HG02938 (cell line): ENCODE results near the gene CCR7.
"Not testable (repeated sequence)": the region's sequence is repeated elsewhere in the genome, so short reads cannot be mapped to it uniquely, and the experiment has no call there.

Experiments used
- ATAC-seq: cut with Tn5 transposase; IDR thresholded peaks from one replicate; pipeline ENCODE4 v1.9.1; 2021; ENCODE audit warnings: mild to moderate bottlenecking, moderate library complexity; ENCODE audit not compliant: unreplicated experiment

CCR7 gene

DNA sequence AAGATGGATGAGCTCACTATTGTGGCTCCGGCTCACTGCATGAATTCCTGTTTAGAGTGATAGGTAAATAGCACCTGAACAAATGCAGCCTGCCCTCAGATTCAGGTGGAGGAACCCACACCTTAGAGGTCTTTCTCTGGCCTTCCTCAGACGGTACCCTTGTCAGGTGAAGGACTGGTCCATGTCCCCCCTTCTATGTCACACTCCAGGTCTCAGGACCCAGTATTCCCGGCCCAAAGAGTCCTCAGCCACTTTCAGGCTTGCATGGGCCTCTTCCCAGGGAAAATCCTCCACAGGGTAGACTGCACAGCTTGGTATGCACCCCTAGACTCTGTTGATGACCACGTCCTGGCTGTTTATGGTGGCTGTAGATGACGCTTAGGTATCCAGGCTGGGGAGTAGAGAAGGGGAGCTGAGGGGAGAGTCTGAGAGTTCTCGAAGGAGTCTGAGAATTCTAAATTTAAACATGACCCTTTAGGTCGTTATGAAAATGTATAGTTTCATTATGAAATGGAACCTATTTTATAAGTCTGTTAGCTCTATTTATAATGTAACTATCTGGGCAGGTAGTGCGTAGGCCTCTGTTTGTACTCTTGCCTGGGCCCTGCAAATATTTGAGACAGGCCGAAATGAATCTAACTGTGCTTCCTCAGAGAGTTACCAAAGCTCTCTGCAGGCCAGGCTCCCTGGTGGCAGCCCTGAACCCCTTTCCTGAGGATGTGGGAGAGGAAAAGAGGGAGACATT lies 32.5 kb upstream of the CCR7 start:
- no peak for ATAC-seq

DNA sequence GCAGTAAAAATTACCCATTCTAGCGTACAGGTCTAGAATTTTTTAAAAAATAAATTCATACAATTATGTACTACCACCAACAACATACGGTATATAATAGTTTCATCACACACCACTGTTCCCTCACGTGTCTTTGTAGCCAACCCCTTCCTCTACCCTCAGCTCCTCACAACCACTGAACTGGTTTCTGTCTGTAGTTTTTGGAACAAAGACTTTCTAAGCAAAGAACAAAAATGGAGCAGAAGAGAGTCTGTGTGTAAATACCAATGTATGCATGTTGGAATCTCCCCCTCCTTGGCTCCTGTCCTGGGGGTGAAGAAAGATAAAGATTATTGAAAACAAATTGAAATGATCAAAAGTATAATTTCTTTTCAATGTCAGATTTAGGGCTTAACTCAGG lies 31.9 kb upstream of the CCR7 start:
- ATAC-seq: no peak

DNA sequence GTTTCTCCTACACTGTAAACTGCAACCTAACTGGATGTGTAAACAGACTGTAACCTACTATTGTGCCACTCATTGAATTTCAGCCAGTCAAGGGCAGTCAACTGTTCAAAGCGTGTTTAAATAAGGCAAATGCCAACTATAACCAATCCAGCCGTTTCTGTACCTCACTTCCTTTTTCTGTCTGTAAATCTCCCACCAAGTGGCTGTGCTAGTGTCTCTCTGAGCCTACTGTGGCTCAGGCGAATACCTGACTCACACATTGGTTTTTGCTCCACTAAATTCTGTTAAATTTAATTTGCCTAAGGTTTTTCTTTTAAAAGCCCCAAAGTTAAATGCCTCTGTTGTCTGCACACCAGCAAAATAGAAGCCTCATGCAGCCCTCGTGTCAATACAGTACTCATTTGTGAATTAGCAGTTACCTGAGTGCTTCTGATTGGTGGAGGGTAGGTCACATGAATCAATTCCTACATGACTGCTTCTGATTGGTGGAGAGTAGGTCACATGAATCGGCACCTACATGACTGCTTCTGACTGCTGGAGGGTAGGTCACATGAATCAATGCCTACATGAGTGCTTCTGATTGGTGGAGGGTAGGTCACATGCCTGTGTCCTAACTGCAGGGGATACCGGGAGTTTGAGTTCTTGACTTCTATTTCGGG lies 31.1 kb upstream of the CCR7 start:
- ATAC-seq: no peak

DNA sequence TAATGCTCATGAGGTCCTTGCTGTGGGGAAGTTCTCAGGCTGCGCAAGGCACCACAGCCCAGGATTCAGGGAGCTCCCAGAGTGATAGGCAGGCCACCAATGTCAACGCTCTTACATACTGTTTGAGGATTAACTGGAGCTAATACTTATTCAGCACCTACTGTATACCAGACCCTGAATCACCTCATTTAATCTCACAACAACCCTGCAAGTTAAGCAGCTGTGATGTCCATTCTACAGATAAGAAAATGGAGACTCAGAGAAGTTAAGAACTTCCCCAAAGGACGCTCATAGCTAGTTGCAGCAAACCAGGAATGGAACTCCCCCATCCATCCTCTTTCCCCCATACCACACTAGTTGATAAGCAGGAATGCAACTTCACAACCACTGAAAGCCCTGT lies 25.5 kb upstream of the CCR7 start:
- ATAC-seq: no peak

DNA sequence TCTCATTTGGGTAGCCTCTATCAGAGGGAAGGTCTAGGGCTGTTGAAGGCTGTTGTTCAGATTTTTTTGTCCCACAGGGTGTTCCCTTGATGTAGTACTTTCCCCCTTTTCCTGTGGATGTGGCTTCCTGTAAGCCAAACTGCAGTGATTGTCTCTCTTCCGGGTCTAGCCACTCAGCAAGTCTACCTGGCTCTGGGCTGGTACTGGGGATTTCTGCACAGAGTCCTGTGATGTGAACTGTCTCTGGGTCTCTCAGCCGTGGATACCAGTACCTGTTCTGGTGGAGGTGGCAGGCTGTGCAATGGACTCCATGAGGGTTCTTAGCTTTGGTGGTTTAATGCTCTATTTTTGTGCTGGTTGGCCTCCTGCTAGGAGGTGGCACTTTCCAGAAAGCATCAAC lies 23.3 kb upstream of the CCR7 start:
- no peak for ATAC-seq

DNA sequence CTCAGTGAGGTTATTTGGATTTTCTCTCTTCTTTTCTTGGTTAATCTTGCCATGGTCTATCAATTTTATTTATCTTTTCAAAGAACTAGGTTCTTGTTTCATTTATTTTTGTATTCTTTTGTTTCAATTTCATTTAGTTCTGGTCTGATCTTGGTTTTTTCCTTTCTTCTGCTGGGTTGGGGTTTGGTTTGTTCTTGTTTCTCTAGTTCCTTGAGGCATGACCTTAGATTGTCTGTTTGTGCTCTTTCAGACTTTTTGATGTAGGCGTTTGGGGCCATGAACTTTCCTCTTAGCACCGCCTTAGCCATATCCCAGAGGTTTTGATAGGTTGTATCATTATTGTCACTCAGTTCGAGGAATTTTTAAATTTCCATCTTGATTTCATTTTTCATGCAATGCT lies 21.0 kb upstream of the CCR7 start:
- not testable (repeated sequence) for ATAC-seq

DNA sequence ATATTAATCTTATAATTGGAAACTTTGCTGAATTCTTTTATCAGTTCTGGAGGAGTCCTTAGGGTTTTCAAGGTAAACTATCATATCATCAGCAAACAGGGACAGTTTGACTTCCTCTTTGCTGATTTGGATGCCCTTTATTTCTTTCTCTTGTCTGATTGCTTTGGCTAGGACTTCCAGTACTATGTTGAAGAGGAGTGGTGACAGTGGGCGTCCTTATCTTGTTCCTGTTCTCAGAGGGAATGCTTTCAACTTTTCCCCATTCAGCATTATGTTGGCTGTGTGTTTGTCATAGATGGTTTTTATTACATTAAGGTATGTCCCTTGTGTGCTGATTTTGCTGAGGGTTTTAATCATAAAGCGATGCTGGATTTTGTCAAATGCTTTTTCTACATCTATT lies 19.7 kb upstream of the CCR7 start:
- not testable (repeated sequence) for ATAC-seq

DNA sequence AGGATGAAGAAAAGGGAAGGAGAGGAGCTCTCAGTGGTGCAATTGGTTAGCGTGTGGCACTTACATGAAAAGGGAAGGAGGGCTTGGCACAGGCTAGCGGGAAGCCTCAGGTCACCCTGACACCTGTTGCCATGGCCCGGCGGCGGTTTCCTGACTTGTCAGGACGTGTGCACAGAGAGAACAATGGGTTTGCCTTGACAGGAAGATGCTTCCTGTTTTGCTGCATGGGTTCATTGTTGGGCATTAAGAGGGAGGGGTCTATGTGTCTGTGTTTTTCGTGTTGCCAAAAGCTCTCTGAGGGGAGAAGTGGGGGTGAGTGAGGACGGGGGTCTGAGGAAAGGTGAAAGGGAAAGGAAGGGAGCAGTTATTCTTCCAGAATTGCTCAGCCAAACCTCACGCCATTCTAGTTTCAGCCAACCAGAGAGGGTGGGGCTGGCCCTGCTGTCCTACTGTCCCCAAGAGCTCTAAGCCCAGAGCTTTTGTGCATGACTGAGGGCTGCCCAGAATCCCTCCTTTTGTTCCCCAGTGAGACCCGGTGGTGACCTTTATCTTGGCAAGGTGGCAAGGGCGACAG lies 17.1 kb upstream of the CCR7 start:
- peak; percentile 75 for ATAC-seq

DNA sequence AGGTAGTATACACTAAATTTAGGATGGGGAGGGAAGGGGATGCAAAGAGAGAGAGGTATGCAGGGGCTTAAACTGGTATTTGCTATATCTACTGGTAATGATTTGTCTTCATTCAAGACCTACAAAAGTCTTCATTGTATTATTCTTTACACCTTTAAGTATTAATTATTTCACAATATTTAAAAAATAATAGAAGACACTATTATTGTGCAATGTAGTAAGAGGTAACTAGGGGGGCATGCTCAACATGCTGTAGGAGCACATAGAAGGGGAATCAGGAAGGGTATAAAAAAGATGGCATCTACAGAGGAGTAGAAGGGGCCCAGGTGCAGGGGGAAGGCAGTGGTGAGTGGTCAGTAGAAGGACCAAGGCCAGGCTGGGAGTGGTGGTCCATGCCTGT lies 14.9 kb upstream of the CCR7 start:
- no peak for ATAC-seq

DNA sequence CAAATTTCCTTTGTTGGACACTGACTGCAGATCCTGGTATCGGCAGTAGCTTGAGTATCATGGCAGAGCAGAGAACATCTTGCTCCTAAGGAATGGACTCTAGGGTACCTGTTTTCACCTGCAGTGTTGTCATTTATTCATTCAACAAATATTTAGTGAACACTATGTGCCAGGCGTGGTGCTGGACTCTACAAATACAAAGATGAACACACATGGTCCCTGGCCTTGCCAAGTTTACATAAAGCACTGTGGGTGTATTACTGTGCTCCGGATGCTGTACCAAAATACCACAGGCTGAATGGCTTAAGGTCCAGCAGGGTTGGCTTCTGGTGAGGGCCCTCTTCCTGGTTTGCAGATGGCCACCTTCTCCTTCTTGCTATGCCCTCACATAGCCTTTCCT lies 14.2 kb upstream of the CCR7 start:
- ATAC-seq: no peak

DNA sequence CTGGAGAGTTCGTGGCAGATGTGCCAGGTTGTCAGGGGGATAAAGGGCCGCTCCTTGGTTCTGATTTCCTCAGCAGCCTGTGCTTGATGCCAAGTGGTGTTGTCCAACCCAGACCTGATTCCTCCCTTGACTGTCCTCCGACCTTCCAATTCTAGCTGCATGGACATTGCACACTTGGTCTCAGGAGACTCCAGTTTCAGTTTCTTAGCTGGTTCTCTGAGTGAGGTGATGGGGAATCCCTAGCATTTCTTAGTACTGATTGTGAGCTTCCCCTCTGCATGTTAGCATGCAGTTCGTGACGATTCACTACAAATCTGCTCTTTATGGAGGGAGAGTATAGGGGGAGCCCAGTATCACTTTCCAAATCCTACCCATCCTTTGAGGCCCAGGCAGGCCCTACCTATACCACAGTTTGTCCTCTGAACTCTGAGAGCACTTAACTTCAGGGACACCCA lies 12.4 kb upstream of the CCR7 start:
- peak; percentile 81 for ATAC-seq

DNA sequence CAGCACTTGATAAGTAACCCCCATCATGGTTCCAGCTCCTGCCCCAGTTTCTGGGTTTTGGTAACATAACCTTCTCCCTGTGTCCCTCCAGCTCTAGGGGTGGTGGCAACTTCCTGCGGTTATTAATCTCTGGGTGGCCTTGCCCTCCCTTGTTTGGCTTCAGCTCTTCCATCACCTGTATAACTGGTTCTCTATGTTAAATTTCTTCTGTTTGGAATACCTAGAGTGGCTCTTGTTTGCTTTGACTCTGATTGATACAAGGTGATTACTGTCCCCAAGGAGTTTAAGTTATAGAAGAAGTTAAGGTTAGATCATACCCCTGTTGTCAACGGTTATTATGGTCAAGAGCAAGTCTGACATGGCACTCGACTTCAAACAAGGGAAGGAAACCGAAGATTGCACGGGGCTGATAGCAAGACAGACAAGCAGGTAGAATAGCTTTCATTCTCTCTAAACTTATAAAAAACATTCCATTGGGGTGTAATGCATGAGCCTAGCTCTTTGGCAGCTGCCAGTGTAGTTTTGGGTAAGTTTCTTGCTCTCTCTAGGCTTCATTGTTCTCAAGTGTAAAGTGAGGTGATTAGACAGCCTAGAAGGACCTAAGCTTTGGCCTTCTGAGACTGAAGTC lies 11.0 kb upstream of the CCR7 start:
- ATAC-seq: no peak

DNA sequence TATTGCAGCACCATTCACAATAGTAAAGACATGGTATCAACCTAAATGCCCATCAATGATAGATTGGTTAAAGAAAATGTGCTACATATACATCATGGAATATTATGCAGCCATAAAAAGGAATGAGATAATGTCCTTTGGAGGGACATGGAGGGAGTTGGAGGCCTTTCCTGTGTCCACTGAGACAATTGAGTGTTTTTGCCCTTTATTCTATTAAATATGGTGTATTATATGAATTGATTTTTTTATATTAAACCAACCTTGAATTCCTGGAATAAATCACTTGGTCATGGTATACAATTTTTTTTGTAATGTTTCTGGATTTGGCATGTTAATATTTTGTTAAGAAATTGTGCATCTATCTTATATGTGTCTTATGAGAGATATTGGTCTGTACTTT lies 9.0 kb upstream of the CCR7 start:
- ATAC-seq: no peak

DNA sequence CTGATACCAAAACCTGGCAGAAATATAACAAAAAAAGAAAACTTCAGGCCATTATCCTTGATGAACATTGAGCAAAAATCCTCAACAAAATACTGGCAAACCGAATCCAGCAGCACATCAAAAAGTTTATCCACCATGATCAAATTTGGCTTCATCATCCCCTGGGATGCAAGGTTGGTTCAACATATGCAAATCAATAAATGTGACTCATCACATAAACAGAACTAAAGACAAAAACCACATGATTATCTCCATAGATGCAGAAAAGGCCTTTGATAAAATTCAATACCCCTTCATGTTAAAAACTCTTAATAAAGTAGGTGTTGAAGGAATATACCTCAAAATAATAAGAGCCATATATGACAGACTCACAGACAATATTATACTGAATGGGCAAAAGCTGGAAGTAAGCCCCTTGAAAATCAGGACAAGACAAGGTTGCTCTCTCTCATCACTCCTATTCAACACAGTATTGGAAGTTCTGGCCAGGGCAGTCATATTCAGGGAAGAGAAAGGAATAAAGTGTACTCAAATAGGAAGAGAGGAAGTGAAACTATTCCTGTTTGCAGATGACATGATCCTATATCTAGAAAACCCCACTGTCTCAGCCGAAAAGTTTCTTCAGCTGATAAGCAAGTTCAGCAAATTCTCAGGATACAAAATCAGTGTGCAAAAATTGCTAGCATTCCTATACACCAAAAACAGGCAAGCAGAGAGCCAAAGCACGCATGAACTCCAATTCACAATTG lies 7.1 kb upstream of the CCR7 start:
- not testable (repeated sequence) for ATAC-seq

DNA sequence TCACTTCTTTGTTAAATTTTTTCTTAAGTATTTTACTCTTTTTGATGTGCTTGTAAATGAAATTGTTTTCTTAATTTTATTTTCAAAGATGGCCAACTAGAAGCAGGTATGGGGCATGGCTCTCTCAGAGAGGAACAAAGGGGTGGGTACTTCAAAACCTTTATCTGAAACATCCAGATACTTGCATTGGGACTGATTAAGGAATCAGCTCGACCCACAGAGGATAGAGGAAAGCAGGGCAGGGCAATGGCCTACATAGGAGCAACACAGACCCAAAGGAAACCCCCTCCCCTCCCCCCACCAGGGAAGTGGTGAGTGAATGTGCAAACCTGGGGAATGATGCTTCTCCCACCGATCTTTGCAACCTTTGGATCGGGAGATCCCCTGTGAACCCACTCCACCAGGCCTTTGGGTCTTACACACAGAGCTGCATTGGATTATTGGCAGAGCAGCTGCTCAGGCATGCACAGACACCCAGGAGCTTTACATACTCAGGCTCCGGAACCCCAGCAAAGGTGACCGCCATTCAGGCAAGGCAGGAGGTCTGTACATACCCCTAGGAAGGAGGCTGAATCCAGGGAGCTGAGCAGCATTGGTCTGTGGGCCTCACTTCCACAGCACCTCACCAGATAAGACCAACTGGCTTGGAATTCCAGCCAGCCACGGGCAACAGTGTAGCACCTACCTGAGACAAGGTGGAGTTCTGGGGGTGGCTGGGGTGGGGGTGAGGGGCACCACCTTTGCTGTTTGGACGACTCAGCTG lies 3.0 kb upstream of the CCR7 start:
- ATAC-seq: no peak

DNA sequence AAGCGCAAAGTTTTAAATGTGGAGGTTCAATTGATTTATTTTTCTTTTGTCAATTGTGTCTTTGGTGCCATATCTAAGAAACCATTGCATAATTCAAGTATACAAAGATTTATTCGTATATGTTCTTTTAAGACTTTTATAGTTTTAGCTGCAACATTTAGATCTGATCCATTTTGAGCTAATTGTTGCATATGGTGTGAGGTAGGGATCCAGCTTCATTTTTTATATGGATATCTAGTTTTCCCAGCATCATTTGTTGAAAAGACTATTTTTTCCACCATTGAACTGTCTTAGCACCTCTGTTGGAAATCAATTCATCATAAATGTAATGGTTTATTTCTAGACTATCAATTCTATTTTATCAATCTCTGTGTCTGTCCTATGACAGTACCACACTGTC lies 2.1 kb upstream of the CCR7 start:
- ATAC-seq: no peak

DNA sequence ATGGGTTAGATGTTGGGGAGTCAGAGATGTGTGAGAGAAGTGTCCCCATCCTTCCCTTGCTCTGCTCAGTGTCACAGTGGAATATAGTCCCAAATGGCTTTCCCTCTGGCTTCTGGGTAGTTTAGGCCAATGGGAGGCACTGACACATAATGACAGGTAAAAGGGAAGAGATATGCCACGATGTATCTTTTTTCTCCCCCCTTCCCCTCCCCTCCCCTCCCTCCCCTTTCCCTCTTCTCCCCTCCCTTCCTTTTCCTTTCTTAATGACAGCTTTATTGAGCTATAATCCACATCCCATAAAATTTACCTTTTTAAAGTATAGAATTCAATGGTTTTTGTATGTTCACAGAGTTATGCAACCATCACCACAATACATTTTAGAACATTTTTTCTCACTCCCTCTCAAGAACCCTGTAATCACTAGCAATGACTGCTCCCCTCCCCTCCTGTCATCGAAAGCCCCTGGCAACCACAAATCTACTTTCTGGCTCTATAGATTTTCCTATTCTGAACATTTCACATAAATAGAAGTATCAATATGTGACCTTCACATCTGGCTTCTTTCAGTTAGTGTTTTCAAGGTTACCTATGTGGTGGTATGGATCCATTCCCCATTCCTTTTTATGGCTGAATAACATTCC lies 617 bp upstream of the CCR7 start:
- no peak for ATAC-seq

DNA sequence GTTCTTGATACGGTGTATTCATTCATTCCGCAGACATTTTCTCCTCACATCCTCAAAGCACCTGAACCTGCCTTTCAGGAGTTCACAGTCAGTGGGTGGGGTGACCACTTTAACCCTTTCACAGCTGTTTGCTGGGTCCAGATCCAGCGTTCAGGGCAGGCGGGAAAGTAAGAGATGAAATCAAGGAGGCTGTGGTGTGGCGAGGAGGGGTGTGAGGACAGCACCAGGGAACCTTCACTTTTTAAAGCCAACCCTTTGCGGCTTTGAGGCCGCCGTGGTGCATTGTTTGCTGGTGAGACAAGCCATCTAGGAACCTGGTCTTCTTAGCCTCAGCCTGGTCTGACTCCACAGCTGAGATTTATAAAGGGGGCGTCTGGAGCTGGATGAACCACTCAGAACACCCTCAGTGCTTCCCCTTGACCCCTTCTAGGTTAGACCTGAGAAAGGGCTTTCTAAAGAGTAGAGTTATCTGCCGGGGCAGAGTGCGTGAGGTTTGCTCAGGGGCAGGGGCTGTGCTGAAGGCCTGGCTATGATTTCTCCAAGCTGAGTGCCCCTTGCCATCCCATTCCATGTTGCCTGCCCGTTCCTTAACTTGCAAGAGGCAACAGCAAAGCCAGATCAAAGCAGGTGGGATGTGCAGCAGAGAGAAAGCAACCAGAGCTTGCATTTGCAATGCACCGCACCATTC lies 933 bp downstream of the CCR7 start:
- ATAC-seq: no peak
